ENCODE data around the gene CRB2. TPM values are rescaled to one million over a fixed set of nuclear protein-coding genes. Genes with fewer than 3 reads are reported as not detected.

CRB2 gene
- total RNA-seq, 1 donor from 2014 or later = 0.93 TPM

DNA sequence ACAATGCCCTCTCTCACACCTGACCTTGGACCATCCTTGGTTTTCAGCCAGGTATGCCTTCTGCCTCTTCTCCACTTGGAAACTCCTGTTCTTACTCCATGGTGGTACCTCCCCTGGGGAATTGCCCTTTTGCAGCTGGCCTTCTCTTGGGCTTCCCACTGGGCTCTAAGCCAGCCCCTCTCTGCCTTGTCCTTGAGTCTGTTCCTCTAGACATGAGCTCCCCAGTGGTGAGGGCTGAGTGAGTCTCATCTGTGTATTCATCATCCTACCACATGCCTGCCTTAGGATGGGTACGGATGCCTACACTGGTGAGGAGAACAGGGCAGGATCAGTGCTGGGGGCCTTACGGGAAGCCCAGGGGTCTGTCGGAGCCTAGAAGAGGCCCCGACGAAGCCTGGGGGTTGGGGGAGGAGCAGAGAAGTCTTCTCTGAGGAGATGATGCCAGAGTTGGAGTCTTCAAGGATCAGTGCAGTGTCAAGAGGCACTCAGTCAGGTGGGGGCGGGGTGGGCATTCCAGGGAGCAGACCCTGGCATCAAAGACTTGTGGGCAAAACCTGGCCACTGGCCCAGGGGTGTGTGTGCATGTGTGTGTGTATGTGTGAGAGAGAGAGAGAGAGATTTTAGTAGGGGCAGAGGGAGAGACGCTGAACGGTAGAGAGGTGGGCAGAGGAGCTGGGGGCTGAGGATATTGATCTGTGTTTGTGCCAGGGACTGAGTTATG is 5.2 kb upstream of the CRB2 start:
- TF ChIP-seq, protein P1, sequence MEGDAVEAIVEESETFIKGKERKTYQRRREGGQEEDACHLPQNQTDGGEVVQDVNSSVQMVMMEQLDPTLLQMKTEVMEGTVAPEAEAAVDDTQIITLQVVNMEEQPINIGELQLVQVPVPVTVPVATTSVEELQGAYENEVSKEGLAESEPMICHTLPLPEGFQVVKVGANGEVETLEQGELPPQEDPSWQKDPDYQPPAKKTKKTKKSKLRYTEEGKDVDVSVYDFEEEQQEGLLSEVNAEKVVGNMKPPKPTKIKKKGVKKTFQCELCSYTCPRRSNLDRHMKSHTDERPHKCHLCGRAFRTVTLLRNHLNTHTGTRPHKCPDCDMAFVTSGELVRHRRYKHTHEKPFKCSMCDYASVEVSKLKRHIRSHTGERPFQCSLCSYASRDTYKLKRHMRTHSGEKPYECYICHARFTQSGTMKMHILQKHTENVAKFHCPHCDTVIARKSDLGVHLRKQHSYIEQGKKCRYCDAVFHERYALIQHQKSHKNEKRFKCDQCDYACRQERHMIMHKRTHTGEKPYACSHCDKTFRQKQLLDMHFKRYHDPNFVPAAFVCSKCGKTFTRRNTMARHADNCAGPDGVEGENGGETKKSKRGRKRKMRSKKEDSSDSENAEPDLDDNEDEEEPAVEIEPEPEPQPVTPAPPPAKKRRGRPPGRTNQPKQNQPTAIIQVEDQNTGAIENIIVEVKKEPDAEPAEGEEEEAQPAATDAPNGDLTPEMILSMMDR (IDR thresholded peaks at IDR 0.05) = no peak
- DNase-seq (no peak), ATAC-seq (no peak)
- Histone ChIP-seq H3K4me3 (no peak overlapping the region), H3K27ac (no peak overlapping the region), H3K4me1 (peaks cover 3% of the 10 kb centered on the region), H3K27me3 (peaks cover 14% of the 10 kb centered on the region), H3K9me3 (no peaks in the 10 kb centered on the region), H3K36me3 (no peaks in the 10 kb centered on the region)
- intact Hi-C loops (cut with DNase I) = no loop called here

DNA sequence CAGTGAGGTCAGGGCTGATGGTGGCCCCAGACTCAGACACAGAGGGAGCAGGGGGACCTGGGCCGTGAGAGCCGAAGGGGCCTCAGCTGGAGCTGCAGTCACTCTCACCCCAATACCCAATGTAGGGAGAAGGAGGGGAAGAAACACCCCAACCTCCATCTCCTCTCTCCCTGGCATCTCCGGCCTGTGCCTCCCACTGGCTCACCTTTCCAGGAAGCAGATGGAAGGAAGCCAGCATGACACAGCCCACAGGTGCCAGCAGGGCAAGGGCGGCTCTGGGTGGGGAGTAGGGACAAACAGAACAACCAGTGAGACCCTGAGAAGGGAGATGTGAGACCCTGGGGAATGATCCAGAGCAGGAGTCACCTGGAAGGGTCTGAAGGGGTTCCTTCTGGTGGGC is 3.0 kb upstream of the CRB2 start:
- DNase-seq (no peak), ATAC-seq (no peak)
- no peak overlapping the region for H3K27ac ChIP-seq
- no peaks in the 10 kb centered on the region for H3K36me3 ChIP-seq
- no peak overlapping the region for H3K4me3 ChIP-seq
- TF ChIP-seq, protein P1 (IDR thresholded peaks at IDR 0.05) = no peak
- intact Hi-C loops (cut with DNase I) = no loop called here
- peaks cover 14% of the 10 kb centered on the region for H3K27me3 ChIP-seq
- H3K9me3 ChIP-seq = no peaks in the 10 kb centered on the region
- H3K4me1 ChIP-seq = peaks cover 3% of the 10 kb centered on the region

DNA sequence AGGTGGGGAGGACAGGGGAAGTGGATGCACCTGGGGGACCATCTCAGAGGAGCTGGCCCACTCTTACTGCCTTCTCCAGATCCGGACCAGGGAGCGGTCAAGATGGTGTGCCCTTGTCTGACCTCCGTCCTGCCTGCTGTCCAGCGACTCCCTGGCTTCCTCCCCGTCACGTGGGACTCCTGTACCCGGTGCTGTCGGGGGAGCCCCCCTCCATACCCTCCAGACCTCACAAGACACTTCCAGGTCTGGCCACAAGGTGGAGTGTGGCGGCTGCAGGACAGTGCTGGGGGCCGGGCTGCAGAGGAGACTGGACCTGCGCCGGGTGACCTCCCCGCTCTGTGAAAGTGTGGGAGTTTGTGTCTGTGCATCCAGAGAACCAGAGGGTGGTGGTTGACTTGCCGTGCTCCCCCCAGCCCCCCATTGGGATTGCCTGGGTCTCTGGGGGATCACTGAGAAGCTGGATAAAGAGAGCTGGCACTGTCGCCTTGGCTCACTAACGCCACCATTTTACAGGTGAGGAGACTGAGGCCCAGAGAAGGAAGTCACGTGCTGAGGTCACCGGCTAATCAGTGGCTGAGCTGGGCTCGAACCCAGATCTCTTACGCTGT is 1.9 kb upstream of the CRB2 start:
- peak; percentile 81 for DNase-seq
- H3K9me3 ChIP-seq = no peaks in the 10 kb centered on the region
- H3K4me3 ChIP-seq = no peak overlapping the region
- H3K27me3 ChIP-seq = peaks cover 14% of the 10 kb centered on the region
- intact Hi-C loops (cut with DNase I) = no loop called here
- no peaks in the 10 kb centered on the region for H3K36me3 ChIP-seq
- H3K4me1 ChIP-seq = peaks cover 3% of the 10 kb centered on the region
- TF ChIP-seq, protein P1 (IDR thresholded peaks at IDR 0.05) = peak; percentile 81
- peak; percentile 77 for ATAC-seq
- H3K27ac ChIP-seq = no peak overlapping the region

DNA sequence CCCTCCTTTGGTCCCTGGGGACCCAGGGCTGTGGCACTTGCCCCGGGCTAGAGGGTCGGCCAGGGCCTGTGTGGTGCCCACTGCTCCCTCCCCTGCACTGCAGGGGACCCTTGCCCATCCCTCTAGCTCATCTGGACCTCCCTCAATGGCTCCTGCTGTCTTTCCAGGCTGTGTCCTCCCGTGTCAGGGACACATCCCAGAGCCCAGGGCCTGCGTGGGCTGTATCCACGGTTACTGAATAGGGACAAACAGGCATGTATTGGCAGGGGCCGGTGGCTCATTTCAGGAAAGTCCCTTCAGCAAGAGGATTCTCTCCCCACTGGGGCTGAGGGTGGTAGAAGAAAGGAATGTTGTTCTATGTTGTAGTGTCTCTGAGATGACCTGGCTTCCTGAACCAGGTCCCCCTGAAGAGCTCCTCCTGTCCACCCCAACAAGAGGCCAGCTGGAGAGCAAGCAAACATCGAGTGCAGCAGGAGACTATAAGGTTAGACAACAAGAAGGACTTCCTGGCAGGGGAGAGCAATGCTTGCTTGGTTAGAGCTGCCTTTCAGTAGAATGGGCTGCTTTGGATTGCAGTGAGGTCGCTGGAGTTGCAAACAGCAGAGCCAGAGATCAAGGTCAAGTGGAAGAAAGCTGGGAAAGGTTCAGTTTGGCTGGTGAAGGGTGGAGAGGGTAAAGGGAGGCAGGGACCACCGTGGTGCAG is 1.0 kb upstream of the CRB2 start:
- H3K27me3 ChIP-seq = peaks cover 14% of the 10 kb centered on the region
- H3K4me1 ChIP-seq = no peaks in the 10 kb centered on the region
- ATAC-seq (no peak), DNase-seq (no peak)
- TF ChIP-seq, protein P1 (IDR thresholded peaks at IDR 0.05) = no peak
- intact Hi-C loops (cut with DNase I) = no loop called here
- H3K36me3 ChIP-seq = no peaks in the 10 kb centered on the region
- no peak overlapping the region for H3K4me3 ChIP-seq
- no peak overlapping the region for H3K27ac ChIP-seq
- no peaks in the 10 kb centered on the region for H3K9me3 ChIP-seq

DNA sequence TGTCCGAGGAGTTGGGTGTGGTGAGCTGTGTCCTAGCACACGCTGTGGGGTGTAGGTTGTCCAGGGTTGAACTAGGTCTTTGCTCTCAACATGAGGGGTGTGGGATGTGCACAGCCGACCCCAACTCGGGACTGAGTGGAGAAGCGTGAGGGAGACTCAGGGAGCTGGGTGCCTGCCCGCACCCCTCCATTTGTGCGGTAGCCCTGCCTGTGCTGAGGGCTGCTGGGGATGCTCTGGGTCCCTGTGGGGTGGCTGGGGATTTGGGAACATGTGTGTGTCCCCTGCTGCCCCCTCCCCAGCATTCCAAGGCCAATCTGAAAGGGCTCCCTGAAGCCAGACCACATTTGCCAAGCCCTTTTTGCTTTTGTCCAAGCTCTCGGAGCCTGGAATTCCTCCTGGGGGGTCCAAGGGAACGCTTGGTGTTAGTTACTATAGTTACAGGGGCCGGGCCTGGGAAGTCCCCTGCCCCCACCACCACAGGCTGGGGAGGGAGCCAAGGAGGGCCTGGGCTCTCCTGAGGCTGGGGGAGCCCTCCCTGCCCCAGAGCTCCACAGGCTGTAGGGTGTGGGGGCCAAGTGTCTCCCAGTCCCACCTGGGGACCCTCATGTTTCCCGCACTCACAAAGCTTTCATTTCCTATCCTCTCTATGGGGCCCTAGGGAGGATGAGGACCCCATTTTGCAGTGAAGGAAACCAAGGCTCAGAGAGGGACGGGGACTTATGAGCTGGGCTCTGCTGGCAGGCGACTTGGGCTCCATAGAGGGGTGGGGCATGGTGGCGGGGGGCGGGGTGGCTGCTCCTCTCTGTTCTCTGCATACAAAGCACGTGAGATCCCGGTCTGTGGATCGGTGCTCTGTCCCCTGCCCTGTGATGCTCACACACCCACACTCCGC is 1.1 kb downstream of the CRB2 start:
- TF ChIP-seq, protein P1 (IDR thresholded peaks at IDR 0.05) = no peak
- Histone ChIP-seq H3K4me1 (no peaks in the 10 kb centered on the region), H3K9me3 (no peaks in the 10 kb centered on the region), H3K27me3 (peaks cover 14% of the 10 kb centered on the region), H3K27ac (no peak overlapping the region), H3K36me3 (no peaks in the 10 kb centered on the region), H3K4me3 (no peak overlapping the region)
- ATAC-seq (no peak), DNase-seq (no peak)
- intact Hi-C loops (cut with DNase I) = no loop called here

All from upper lobe of right lung (tissue), 1 donor.